Caco-2 (cell line): ENCODE measurements around the gene CAPN13. TPM values are rescaled to one million over a fixed set of nuclear protein-coding genes. Genes with fewer than 3 reads are reported as not detected.
A peak's percentile ranks its signal among the peaks of the same experiment; 100 is the strongest.

Experiments used
- BruUV-seq: library from RNA; stranded (reverse); fragments of 400-500 nt; replicated peaks from 2 replicates; lab custom pipeline; 2021; lab: Mats Ljungman, UMichigan
- CTCF ChIA-PET: fragments of 300-600 bp; sonication (Branson Sonifier 250); formaldehyde crosslinking; loops from one replicate; lab custom pipeline; 2022; ENCODE audit warnings: antibody characterized with exemption; lab: Charles Lee
- POLR2A ChIA-PET: fragments of 300-600 bp; sonication (Branson Sonifier 250); formaldehyde crosslinking; loops from one replicate; lab custom pipeline; 2022; ENCODE audit warnings: antibody characterized with exemption; lab: Charles Lee
- DNase-seq, 2 experiments: peaks; one replicate each; pipeline versions ENCODE4 v3.0.0 to v3.0.0-alpha.2; 2020 to 2022
- H3K27me3 ChIP-seq: replicated peaks from 2 replicates; pipeline ENCODE4 v1.6.0; 2011; ENCODE audit warnings: low read length; ENCODE audit not compliant: control insufficient read depth, insufficient read depth
- H3K36me3 ChIP-seq: 2 replicates; pipeline ENCODE4 v1.5.1; 2011; ENCODE audit warnings: low read length; ENCODE audit not compliant: control insufficient read depth, insufficient read depth
- H3K4me1 ChIP-seq: fragments of 250-450 bp; sonication (Bioruptor Pico); 2 replicates; pipeline ENCODE4 v1.5.1; 2020; ENCODE audit warnings: mild to moderate bottlenecking
- H3K4me3 ChIP-seq: 2 replicates; pipeline ENCODE4 v1.5.1; 2011; ENCODE audit warnings: low read depth, mild to moderate bottlenecking, control low read depth, low read length
- H3K9me3 ChIP-seq: fragments of 250-450 bp; sonication (Bioruptor Pico); 2 replicates; pipeline ENCODE4 v1.5.1; 2020; ENCODE audit warnings: mild to moderate bottlenecking, moderate library complexity
- H3K27ac Mint-ChIP-seq: one replicate; pipeline ENCODE4 v1.8.0; 2022; ENCODE audit warnings: mixed read lengths; ENCODE audit not compliant: unreplicated experiment
- H3K27me3 Mint-ChIP-seq: one replicate; pipeline ENCODE4 v1.8.0; 2022; ENCODE audit warnings: mixed read lengths; ENCODE audit not compliant: insufficient read depth, unreplicated experiment
- H3K36me3 Mint-ChIP-seq: one replicate; pipeline ENCODE4 v1.8.0; 2022; ENCODE audit warnings: mild to moderate bottlenecking, mixed read lengths; ENCODE audit not compliant: insufficient read depth, unreplicated experiment
- H3K4me1 Mint-ChIP-seq: one replicate; pipeline ENCODE4 v1.8.0; 2022; ENCODE audit warnings: low read depth, mixed read lengths; ENCODE audit not compliant: unreplicated experiment
- H3K4me3 Mint-ChIP-seq: one replicate; pipeline ENCODE4 v1.8.0; 2022; ENCODE audit warnings: mild to moderate bottlenecking, moderate library complexity, mixed read lengths; ENCODE audit not compliant: unreplicated experiment
- H3K9me3 Mint-ChIP-seq: one replicate; pipeline ENCODE4 v1.8.0; 2022; ENCODE audit warnings: mixed read lengths; ENCODE audit not compliant: unreplicated experiment
- intact Hi-C: fragments of 100-400 bp; cut with micrococcal nuclease; formaldehyde crosslinking; loops from one replicate; pipeline ENCODE4 v1.10.0; 2022; ENCODE audit not compliant: unreplicated experiment
- total RNA-seq: library from RNA; stranded (reverse); gene quantifications from 2 replicates; pipeline ENCODE4 v1.2.3, GENCODE V29; 2022
- TF ChIP-seq, protein P1 (sequence below), 2 experiments: fragments of 200-600 bp in 1 of 2; IDR thresholded peaks; 1 replicate in 1 of 2; 2 replicates in 1 of 2; pipeline versions ENCODE4 v1.5.1 to v1.8.0; 2011 to 2022; ENCODE audit warnings: antibody characterized with exemption in 1 of 2, control low read depth in 1 of 2, inconsistent platforms in 1 of 2, low read depth in 1 of 2, low read length in 1 of 2, mild to moderate bottlenecking in 1 of 2, moderate library complexity in 1 of 2; ENCODE audit not compliant: insufficient read depth in 1 of 2, severe bottlenecking in 1 of 2, unreplicated experiment in 1 of 2

Gene CAPN13
- total RNA-seq, 1 experiment from 2014 or later: 2.1 TPM

GRCh38 chr2:30756051-30756719, 51.1 kb downstream of the CAPN13 start:
- no peak overlapping the region for H3K27ac Mint-ChIP-seq
- TF ChIP-seq, protein P1, sequence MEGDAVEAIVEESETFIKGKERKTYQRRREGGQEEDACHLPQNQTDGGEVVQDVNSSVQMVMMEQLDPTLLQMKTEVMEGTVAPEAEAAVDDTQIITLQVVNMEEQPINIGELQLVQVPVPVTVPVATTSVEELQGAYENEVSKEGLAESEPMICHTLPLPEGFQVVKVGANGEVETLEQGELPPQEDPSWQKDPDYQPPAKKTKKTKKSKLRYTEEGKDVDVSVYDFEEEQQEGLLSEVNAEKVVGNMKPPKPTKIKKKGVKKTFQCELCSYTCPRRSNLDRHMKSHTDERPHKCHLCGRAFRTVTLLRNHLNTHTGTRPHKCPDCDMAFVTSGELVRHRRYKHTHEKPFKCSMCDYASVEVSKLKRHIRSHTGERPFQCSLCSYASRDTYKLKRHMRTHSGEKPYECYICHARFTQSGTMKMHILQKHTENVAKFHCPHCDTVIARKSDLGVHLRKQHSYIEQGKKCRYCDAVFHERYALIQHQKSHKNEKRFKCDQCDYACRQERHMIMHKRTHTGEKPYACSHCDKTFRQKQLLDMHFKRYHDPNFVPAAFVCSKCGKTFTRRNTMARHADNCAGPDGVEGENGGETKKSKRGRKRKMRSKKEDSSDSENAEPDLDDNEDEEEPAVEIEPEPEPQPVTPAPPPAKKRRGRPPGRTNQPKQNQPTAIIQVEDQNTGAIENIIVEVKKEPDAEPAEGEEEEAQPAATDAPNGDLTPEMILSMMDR (IDR thresholded peaks at IDR 0.05; ENCODE audit: insufficient read depth in 1 of 2, low read depth in 1 of 2, low read length in 1 of 2, severe bottlenecking in 1 of 2, unreplicated experiment in 1 of 2): no peak
- peak in 1 of 2 experiments; percentile 34 for DNase-seq
- POLR2A ChIA-PET: no interaction called here
- no TSS peak for BruUV-seq
- intact Hi-C loops: no loop called here
- H3K36me3 ChIP-seq: no peaks in the 10 kb centered on the region
- CTCF ChIA-PET: interaction anchor here (1.0 kb wide), 1 partner anchor 45 kb away, joined by 5 read pairs; no protein-coding TSS in a partner anchor
- no peaks in the 10 kb centered on the region for H3K4me1 ChIP-seq
- no peaks in the 10 kb centered on the region for H3K9me3 Mint-ChIP-seq
- H3K27me3 Mint-ChIP-seq: peaks cover 9% of the 10 kb centered on the region
- H3K9me3 ChIP-seq: no peaks in the 10 kb centered on the region
- H3K4me3 Mint-ChIP-seq: no peak overlapping the region
- no peaks in the 10 kb centered on the region for H3K27me3 ChIP-seq
- H3K4me1 Mint-ChIP-seq: peaks cover 7% of the 10 kb centered on the region
- no peaks in the 10 kb centered on the region for H3K36me3 Mint-ChIP-seq
- H3K4me3 ChIP-seq: no peak overlapping the region

DNA sequence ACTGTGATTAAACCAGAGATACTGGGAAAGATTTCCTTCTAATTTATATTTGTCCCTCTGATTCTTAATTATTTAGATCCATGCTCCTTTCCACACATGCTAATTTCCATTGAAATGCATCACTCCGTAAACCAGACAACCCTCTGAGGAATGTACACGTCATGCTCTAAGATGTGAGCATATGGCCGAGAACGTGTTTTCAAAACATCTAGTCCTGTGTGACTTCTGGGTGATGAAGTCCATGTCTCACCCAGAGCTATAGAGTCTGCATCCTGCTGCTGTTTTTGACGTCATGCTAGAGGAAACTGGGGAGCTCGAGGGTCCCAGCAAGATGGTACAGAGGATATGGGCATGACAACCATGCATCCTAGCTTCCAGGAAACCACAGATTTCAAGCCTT, 53.6 kb downstream of the CAPN13 start:
- H3K27me3 ChIP-seq: no peaks in the 10 kb centered on the region
- H3K4me1 ChIP-seq: no peaks in the 10 kb centered on the region
- H3K36me3 ChIP-seq: no peaks in the 10 kb centered on the region
- BruUV-seq: no TSS peak
- TF ChIP-seq, protein P1 (IDR thresholded peaks at IDR 0.05; ENCODE audit: insufficient read depth in 1 of 2, low read depth in 1 of 2, low read length in 1 of 2, severe bottlenecking in 1 of 2, unreplicated experiment in 1 of 2): no peak
- ChIA-PET POLR2A (no interaction called here), CTCF (no interaction called here)
- peaks cover 7% of the 10 kb centered on the region for H3K4me1 Mint-ChIP-seq
- H3K27ac Mint-ChIP-seq: no peak overlapping the region
- H3K27me3 Mint-ChIP-seq: peaks cover 9% of the 10 kb centered on the region
- intact Hi-C loops: no loop called here
- no peak for DNase-seq
- no peak overlapping the region for H3K4me3 Mint-ChIP-seq
- no peaks in the 10 kb centered on the region for H3K9me3 ChIP-seq
- no peaks in the 10 kb centered on the region for H3K9me3 Mint-ChIP-seq
- no peaks in the 10 kb centered on the region for H3K36me3 Mint-ChIP-seq
- no peak overlapping the region for H3K4me3 ChIP-seq

DNA sequence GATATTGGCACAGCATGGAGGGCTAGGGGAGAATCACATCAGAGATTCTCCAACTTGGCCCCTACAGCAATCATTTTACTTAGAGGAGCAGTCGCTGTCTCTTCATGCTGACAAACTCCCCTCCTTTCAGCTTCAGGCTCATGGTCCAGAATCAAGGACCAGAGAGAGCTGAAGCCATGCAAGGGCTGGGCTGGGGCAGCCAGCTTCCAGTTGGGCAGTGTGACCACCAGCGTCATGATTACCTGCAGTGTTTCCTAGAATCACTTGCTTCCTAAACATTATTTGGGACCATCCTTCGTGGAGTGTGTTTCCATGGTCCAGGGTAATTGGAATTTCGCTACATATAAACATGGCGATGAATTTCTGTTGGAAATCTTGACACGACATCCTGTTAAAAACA, 54.4 kb downstream of the CAPN13 start:
- Histone ChIP-seq H3K4me1 (no peaks in the 10 kb centered on the region; the same call in 1 of the 2 replicates), H3K4me3 (no peak overlapping the region), H3K9me3 (no peaks in the 10 kb centered on the region), H3K36me3 (no peaks in the 10 kb centered on the region), H3K27me3 (no peaks in the 10 kb centered on the region)
- Mint-ChIP-seq H3K36me3 (no peaks in the 10 kb centered on the region), H3K4me3 (no peak overlapping the region), H3K4me1 (peaks cover 7% of the 10 kb centered on the region), H3K9me3 (no peaks in the 10 kb centered on the region), H3K27ac (no peak overlapping the region), H3K27me3 (peaks cover 9% of the 10 kb centered on the region)
- no peak for DNase-seq
- intact Hi-C loops: no loop called here
- TF ChIP-seq, protein P1 (IDR thresholded peaks at IDR 0.05; ENCODE audit: insufficient read depth in 1 of 2, low read depth in 1 of 2, low read length in 1 of 2, severe bottlenecking in 1 of 2, unreplicated experiment in 1 of 2): no peak
- ChIA-PET CTCF (no interaction called here), POLR2A (no interaction called here)
- BruUV-seq: no TSS peak
